H9 (cell line): ENCODE results near the gene TRERF1. TPM values are rescaled to one million over a fixed set of nuclear protein-coding genes. Genes with fewer than 3 reads are reported as not detected.

Experiments
- DNase-seq: peaks from one replicate; pipeline ENCODE4 v3.0.0-alpha.2; 2017
- H2AFZ ChIP-seq: one replicate; pipeline ENCODE4 v1.6.1; 2013; ENCODE audit warnings: mild to moderate bottlenecking, low read length, control low read depth, moderate library complexity
- H2AK5ac ChIP-seq: 2 replicates; pipeline ENCODE4 v1.6.1; 2013; ENCODE audit warnings: low read length, control low read depth, mixed read lengths; ENCODE audit not compliant: insufficient read length
- H2BK120ac ChIP-seq: one replicate; pipeline ENCODE4 v1.6.1; 2013; ENCODE audit warnings: low read depth, mild to moderate bottlenecking, low read length, control low read depth, inconsistent platforms; ENCODE audit not compliant: poor library complexity, severe bottlenecking
- H2BK12ac ChIP-seq: 2 replicates; pipeline ENCODE4 v1.6.1; 2013; ENCODE audit warnings: low read length, control low read depth, mixed read lengths, low read depth; ENCODE audit not compliant: insufficient read length
- H2BK15ac ChIP-seq: 2 replicates; pipeline ENCODE4 v1.6.1; 2013; ENCODE audit warnings: low read depth, low read length, control low read depth
- H2BK20ac ChIP-seq: one replicate; pipeline ENCODE4 v1.6.1; 2013; ENCODE audit warnings: low read depth, mild to moderate bottlenecking, low read length, control low read depth, inconsistent platforms; ENCODE audit not compliant: poor library complexity, severe bottlenecking
- H2BK5ac ChIP-seq: 2 replicates; pipeline ENCODE4 v1.6.1; 2013; ENCODE audit warnings: low read length, control low read depth, mixed read lengths; ENCODE audit not compliant: insufficient read length
- H3K14ac ChIP-seq: 2 replicates; pipeline ENCODE4 v1.6.1; 2013; ENCODE audit warnings: low read length, control low read depth; ENCODE audit not compliant: insufficient read depth
- H3K18ac ChIP-seq: 2 replicates; pipeline ENCODE4 v1.6.1; 2013; ENCODE audit warnings: low read depth, mild to moderate bottlenecking, mixed read lengths, low read length, control low read depth; ENCODE audit not compliant: insufficient read length
- H3K23ac ChIP-seq: 2 replicates; pipeline ENCODE4 v1.6.1; 2013; ENCODE audit warnings: low read length, control low read depth, mixed read lengths, low read depth; ENCODE audit not compliant: insufficient read length
- H3K23me2 ChIP-seq: 2 replicates; pipeline ENCODE4 v1.6.1; 2013; ENCODE audit warnings: low read depth, mild to moderate bottlenecking, mixed read lengths, low read length, control low read depth; ENCODE audit not compliant: insufficient read length, poor library complexity, severe bottlenecking
- H3K27ac ChIP-seq: 2 replicates; pipeline ENCODE4 v1.5.1; 2013; ENCODE audit warnings: low read length, control low read depth, mixed read lengths, low read depth; ENCODE audit not compliant: insufficient read length
- H3K27me3 ChIP-seq: 2 replicates; pipeline ENCODE4 v1.6.1; 2013; ENCODE audit warnings: low read length, control low read depth, inconsistent platforms; ENCODE audit not compliant: insufficient read depth
- H3K4ac ChIP-seq: 2 replicates; pipeline ENCODE4 v1.6.1; 2013; ENCODE audit warnings: low read depth, mild to moderate bottlenecking, control low read depth, inconsistent platforms, low read length, moderate library complexity
- H3K4me1 ChIP-seq: 2 replicates; pipeline ENCODE4 v1.6.1; 2013; ENCODE audit warnings: low read length, control low read depth, inconsistent platforms; ENCODE audit not compliant: insufficient read depth
- H3K4me2 ChIP-seq: 2 replicates; pipeline ENCODE4 v1.6.1; 2013; ENCODE audit warnings: low read length, control low read depth, mixed read lengths; ENCODE audit not compliant: insufficient read length, insufficient read depth
- H3K56ac ChIP-seq: 2 replicates; pipeline ENCODE4 v1.6.1; 2013; ENCODE audit warnings: low read depth, mild to moderate bottlenecking, mixed read lengths, low read length, control low read depth; ENCODE audit not compliant: insufficient read length
- H3K79me1 ChIP-seq: 2 replicates; pipeline ENCODE4 v1.6.1; 2013; ENCODE audit warnings: low read depth, mild to moderate bottlenecking, moderate library complexity, low read length, control low read depth, inconsistent platforms; ENCODE audit not compliant: insufficient read depth, poor library complexity, severe bottlenecking
- H3K79me2 ChIP-seq: 2 replicates; pipeline ENCODE4 v1.6.1; 2013; ENCODE audit warnings: low read length, control low read depth, inconsistent platforms; ENCODE audit not compliant: insufficient read depth
- H3K9ac ChIP-seq: 2 replicates; pipeline ENCODE4 v1.6.1; 2013; ENCODE audit warnings: low read length, control low read depth, mixed read lengths; ENCODE audit not compliant: insufficient read length; ENCODE audit errors: extremely low read depth
- H3K9me3 ChIP-seq: one replicate; pipeline ENCODE4 v1.6.1; 2013; ENCODE audit warnings: low read depth, low read length, inconsistent platforms; ENCODE audit not compliant: control insufficient read depth
- H3T11ph ChIP-seq: one replicate; pipeline ENCODE4 v1.6.1; 2013; ENCODE audit warnings: mild to moderate bottlenecking, low read length, control low read depth, inconsistent platforms
- H4K20me1 ChIP-seq: one replicate; pipeline ENCODE4 v1.6.1; 2013; ENCODE audit not compliant: control insufficient read depth, insufficient read length, insufficient read depth
- H4K5ac ChIP-seq: 2 replicates; pipeline ENCODE4 v1.6.1; 2013; ENCODE audit warnings: low read depth, mild to moderate bottlenecking, mixed read lengths, low read length, control low read depth; ENCODE audit not compliant: insufficient read length
- H4K8ac ChIP-seq: replicated peaks from 2 replicates; pipeline ENCODE4 v1.6.1; 2013; ENCODE audit warnings: low read length, control low read depth, mixed read lengths, low read depth; ENCODE audit not compliant: insufficient read length
- H4K91ac ChIP-seq: 2 replicates; pipeline ENCODE4 v1.6.1; 2013; ENCODE audit warnings: low read depth, mild to moderate bottlenecking, moderate library complexity, mixed read lengths, low read length, control low read depth; ENCODE audit not compliant: insufficient read length
- H3K27ac Mint-ChIP-seq, 3 experiments: 2 replicates in 2 of 3; 3 replicates in 1 of 3; pipeline ENCODE4 v1.8.0; 2020 to 2021; ENCODE audit warnings: mixed read lengths in 3 of 3, mild to moderate bottlenecking in 1 of 3, moderate library complexity in 1 of 3
- H3K27me3 Mint-ChIP-seq: 2 replicates; pipeline ENCODE4 v1.8.0; 2021; ENCODE audit warnings: low read depth, mild to moderate bottlenecking, moderate library complexity, mixed read lengths
- H3K36me3 Mint-ChIP-seq, 3 experiments: 2 replicates in 2 of 3; 3 replicates in 1 of 3; pipeline ENCODE4 v1.8.0; 2020 to 2021; ENCODE audit warnings: low read depth in 3 of 3, mixed read lengths in 3 of 3; ENCODE audit not compliant: insufficient read depth in 1 of 3
- H3K4me1 Mint-ChIP-seq, 2 experiments: 2 replicates each; pipeline ENCODE4 v1.8.0; 2020; ENCODE audit warnings: mixed read lengths in 2 of 2
- H3K4me3 Mint-ChIP-seq, 2 experiments: 2 replicates in 1 of 2; 3 replicates in 1 of 2; pipeline ENCODE4 v1.8.0; 2020 to 2021; ENCODE audit warnings: mild to moderate bottlenecking in 2 of 2, mixed read lengths in 2 of 2, moderate library complexity in 1 of 2
- H3K9me3 Mint-ChIP-seq, 2 experiments: 2 replicates in 1 of 2; 3 replicates in 1 of 2; pipeline ENCODE4 v1.8.0; 2020; ENCODE audit warnings: mild to moderate bottlenecking in 2 of 2, mixed read lengths in 2 of 2, moderate library complexity in 1 of 2
- WGBS: extraction: QIAGEN DNeasy Blood & Tissue Kit; methylation state at CpG from one replicate; pipeline ENCODE4 v1.1.7; 2013; ENCODE audit warnings: missing lambda C conversion rate, low lambda C conversion rate, mixed read lengths; ENCODE audit not compliant: insufficient read length; ENCODE audit errors: extremely low coverage; 5-methylcytosine and 5-hydroxymethylcytosine counted together
- total RNA-seq: library from RNA; stranded (reverse); gene quantifications from 2 replicates; pipeline ENCODE4 v1.2.1, GENCODE V29; 2021
- TF ChIP-seq, protein P1 (sequence below): fragments of 200-600 bp; sonication (generic); conservative IDR thresholded peaks from 3 replicates; pipeline ENCODE4 v1.8.0; 2021; ENCODE audit warnings: antibody characterized with exemption, mild to moderate bottlenecking

Gene TRERF1
- total RNA-seq, 1 experiment from 2014 or later: 19.7 TPM

DNA sequence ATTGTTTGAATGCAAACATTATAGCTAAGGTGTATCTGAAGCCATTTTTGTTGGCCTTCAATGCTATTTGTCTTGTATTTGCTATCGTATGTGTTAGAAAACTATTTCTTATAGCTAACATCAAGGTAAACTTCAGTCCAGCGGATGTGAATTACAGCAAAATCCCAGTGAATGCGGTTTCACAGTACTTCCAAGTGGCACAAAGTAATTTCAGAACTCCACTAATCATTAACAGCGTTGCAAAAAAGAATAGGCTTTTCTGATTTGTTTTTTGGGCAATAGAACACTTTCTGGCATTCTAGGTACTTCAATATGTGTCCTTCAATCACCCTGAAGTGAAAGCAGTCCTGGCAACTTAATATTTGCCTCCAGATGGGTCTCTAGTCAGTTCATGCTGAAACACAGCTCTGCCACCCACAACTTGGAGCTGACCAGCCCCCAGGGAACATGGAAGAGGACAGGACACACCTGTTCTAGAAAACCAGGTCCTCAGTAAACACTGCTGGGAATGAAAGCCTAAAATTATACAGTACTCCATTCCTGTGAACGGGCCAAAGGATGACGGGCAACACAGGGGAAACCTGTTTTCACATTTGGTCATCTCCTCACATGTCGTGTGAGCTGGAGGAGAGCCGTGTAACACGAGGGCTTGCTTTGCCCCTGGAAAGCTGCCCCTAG is 224.4 kb downstream of the TRERF1 start:
- Histone ChIP-seq H3T11ph (no peak overlapping the region), H2AFZ (no peak overlapping the region), H2BK20ac (no peak overlapping the region), H3K4me2 (no peak overlapping the region), H3K9ac (no peak overlapping the region), H3K27me3 (no peaks in the 10 kb centered on the region), H4K91ac (no peak overlapping the region), H3K4ac (no peak overlapping the region), H2BK120ac (no peak overlapping the region), H3K18ac (no peak overlapping the region), H2BK5ac (no peak overlapping the region), H4K20me1 (no peaks in the 10 kb centered on the region), H3K9me3 (no peaks in the 10 kb centered on the region), H3K23me2 (no peaks in the 10 kb centered on the region), H3K4me1 (no peaks in the 10 kb centered on the region), H3K27ac (no peak overlapping the region), H2BK12ac (no peak overlapping the region), H3K14ac (no peak overlapping the region), H2BK15ac (no peak overlapping the region), H4K5ac (no peak overlapping the region), H3K56ac (no peak overlapping the region), H3K23ac (no peak overlapping the region), H2AK5ac (no peak overlapping the region), H3K79me2 (no peaks in the 10 kb centered on the region), H4K8ac (no peak overlapping the region), H3K79me1 (no peaks in the 10 kb centered on the region)
- H3K36me3 Mint-ChIP-seq: peaks cover 9 to 32% (median 28%) of the 10 kb centered on the region in 3 experiments; a peak in 6 of 7 replicates
- H3K4me3 Mint-ChIP-seq: no peak overlapping the region
- H3K4me1 Mint-ChIP-seq: peaks cover 0 to 5% of the 10 kb centered on the region in 2 experiments; a peak in 3 of 4 replicates
- no peaks in the 10 kb centered on the region for H3K9me3 Mint-ChIP-seq
- no peak for DNase-seq
- TF ChIP-seq, protein P1, sequence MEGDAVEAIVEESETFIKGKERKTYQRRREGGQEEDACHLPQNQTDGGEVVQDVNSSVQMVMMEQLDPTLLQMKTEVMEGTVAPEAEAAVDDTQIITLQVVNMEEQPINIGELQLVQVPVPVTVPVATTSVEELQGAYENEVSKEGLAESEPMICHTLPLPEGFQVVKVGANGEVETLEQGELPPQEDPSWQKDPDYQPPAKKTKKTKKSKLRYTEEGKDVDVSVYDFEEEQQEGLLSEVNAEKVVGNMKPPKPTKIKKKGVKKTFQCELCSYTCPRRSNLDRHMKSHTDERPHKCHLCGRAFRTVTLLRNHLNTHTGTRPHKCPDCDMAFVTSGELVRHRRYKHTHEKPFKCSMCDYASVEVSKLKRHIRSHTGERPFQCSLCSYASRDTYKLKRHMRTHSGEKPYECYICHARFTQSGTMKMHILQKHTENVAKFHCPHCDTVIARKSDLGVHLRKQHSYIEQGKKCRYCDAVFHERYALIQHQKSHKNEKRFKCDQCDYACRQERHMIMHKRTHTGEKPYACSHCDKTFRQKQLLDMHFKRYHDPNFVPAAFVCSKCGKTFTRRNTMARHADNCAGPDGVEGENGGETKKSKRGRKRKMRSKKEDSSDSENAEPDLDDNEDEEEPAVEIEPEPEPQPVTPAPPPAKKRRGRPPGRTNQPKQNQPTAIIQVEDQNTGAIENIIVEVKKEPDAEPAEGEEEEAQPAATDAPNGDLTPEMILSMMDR: no peak
- H3K27ac Mint-ChIP-seq: peak overlapping the region in 1 of 3 experiments; percentile 77; a peak in 3 of 7 replicates
- H3K27me3 Mint-ChIP-seq: no peaks in the 10 kb centered on the region
- no CpG with 5 or more reads among the region's 9 CpGs for WGBS
